Smooth muscle cell of trachea (primary cell): ENCODE measurements around the gene LDHAL6A. TPM values are rescaled to one million over a fixed set of nuclear protein-coding genes. Genes with fewer than 3 reads are reported as not detected.

Experiments used
- total RNA-seq: library from RNA; depleted of rRNA; stranded (reverse); fragments of >200 nt; gene quantifications from 2 replicates; pipeline ENCODE4 v1.2.1, GENCODE V29; 2014

LDHAL6A gene
- not detected in 2 replicates for total RNA-seq

DNA sequence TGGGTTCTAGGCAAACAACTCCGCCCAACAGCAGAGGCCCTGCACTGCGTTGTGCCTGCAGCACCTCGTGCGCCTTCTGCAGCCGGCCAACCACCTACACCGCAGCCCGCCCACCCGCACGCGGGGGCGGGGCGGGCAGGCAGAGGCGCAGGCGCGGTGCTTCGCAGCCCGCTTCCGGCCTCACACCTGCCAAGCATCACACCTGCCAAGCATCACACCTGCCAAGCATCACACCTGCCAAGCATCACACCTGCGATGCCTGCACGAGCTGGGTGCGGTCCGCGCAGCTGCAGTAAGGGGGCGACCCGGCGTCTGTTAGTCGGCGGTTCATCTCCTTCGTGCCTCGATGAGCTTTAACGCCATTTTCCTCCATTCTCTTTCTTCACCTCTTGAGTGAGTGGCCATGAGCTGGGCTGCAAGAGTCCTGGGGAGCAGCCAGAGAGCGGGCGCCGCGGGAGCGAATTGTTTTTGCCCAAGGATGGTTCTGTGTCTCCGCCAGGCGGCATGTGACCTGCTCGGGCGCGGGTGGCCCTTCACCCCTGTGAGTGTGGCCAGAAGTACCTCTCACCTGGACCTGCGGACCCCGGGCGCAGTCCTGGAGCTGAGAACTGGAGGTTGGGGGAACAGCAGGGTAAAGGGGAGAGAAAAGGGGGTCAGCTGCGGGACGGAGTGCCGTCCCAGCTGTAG is at the start of gene LDHAL6A:
TSS of gene LDHAL6A (plus strand) at position 171 of the 687 bp plus-strand sequence. CDS start 825 bp downstream, outside the sequence.

GRCh38 chr11:18526521-18527296 is 71.1 kb downstream of the LDHAL6A start, which contains the start of gene TSG101:
Gene TSG101, minus strand, starts transcription at chr11:18526942. Its CDS starts 126 bp downstream, at chr11:18526816.

Other genes starting within 250 kb of the LDHAL6A start
- not detected in 2 replicates for gene SAA4, start 219.1 kb upstream of the LDHAL6A start, total RNA-seq
- not detected in 2 replicates for gene SAA2, start 207.2 kb upstream of the LDHAL6A start, total RNA-seq
- gene SAA1, start 189.6 kb upstream of the LDHAL6A start, total RNA-seq: not detected in 2 replicates
- gene HPS5, start 133.7 kb upstream of the LDHAL6A start, total RNA-seq: 39.0 and 39.7 TPM in 2 replicates
- gene GTF2H1, start 133.3 kb upstream of the LDHAL6A start, total RNA-seq: 91.8 and 95.4 TPM in 2 replicates
- 484 and 1,145 TPM in 2 replicates for gene LDHA, start 61.3 kb upstream of the LDHAL6A start, total RNA-seq
- 0.50 TPM in 1 of 2 replicates, not detected in the other for gene LDHC, start 43.5 kb upstream of the LDHAL6A start, total RNA-seq
- 58.9 and 69.4 TPM in 2 replicates for gene TSG101, start 71.1 kb downstream of the LDHAL6A start, total RNA-seq
- gene UEVLD, start 132.9 kb downstream of the LDHAL6A start, total RNA-seq: 28.9 and 34.0 TPM in 2 replicates
- gene MISFA, start 143.9 kb downstream of the LDHAL6A start, total RNA-seq: 0.50 and 0.58 TPM in 2 replicates
- gene SPTY2D1, start 178.5 kb downstream of the LDHAL6A start, total RNA-seq: 19.5 and 26.8 TPM in 2 replicates
- under 0.01 and 0.83 TPM in 2 replicates for gene TMEM86A, start 242.9 kb downstream of the LDHAL6A start, total RNA-seq